GM12892 (cell line): ENCODE measurements around the gene TMEM100.

Experiments used
- POLR2AphosphoS5 ChIP-seq: IDR thresholded peaks from 2 replicates; pipeline ENCODE4 v1.6.1; 2011; ENCODE audit warnings: low read depth, low read length, control low read depth
- TAF1 ChIP-seq: IDR thresholded peaks from 2 replicates; pipeline ENCODE4 v1.6.1; 2011; ENCODE audit warnings: low read depth, mild to moderate bottlenecking, control low read depth, low read length, borderline replicate concordance

GRCh38 chr17:55758171-55758570, 35.5 kb upstream of the TMEM100 start:
- TF ChIP-seq POLR2AphosphoS5: no peak
- no peak for TF ChIP-seq TAF1
